Measurements from ENCODE around the gene RPLP2. TPM values are rescaled to one million over a fixed set of nuclear protein-coding genes. Genes with fewer than 3 reads are reported as not detected.
A peak's percentile ranks its signal among the peaks of the same experiment; 100 is the strongest.

Gene RPLP2
- total and polyA plus RNA-seq, 2 donors (not counting 1 experiment from before 2014, with no cell fraction given), result 525 to 3,947 TPM

GRCh38 chr11:819129-819931, 9.6 kb downstream of the RPLP2 start:
- Histone ChIP-seq H3K4me3 (ENCODE audit: control extremely low read depth in 1 of 5, extremely low read depth in 1 of 5, insufficient read depth in 1 of 5, low read depth in 2 of 5, low read length in 4 of 5) (peak overlapping the region in 4 of 5 experiments; percentile 58 to 82 (median 77)), H3K36me3 (replicated peaks in 1 of 2; ENCODE audit: control extremely low read depth in 1 of 2, control insufficient read depth in 1 of 2, extremely low read depth in 1 of 2, insufficient read depth in 2 of 2, low read length in 1 of 2) (peaks cover 0 to 23% of the 10 kb centered on the region in 2 experiments), H4K20me1 (ENCODE audit: control insufficient read depth, insufficient read depth, low read length, poor library complexity, severe bottlenecking) (peaks cover 43% of the 10 kb centered on the region), H3K27ac (ENCODE audit: low read length in 2 of 2) (peak overlapping the region; percentile 68 to 91), H3K79me2 (ENCODE audit: control insufficient read depth, insufficient read depth, low read length) (peaks cover 24% of the 10 kb centered on the region), H3K4me1 (ENCODE audit: control insufficient read depth in 2 of 2, insufficient read depth in 2 of 2, low read length in 2 of 2) (peaks cover 16 to 26% of the 10 kb centered on the region in 2 donors), H2AFZ (ENCODE audit: insufficient read depth, low read depth, low read length, poor library complexity, severe bottlenecking) (peak overlapping the region; percentile 87), H3K27me3 (replicated peaks in 1 of 4; ENCODE audit: control extremely low read depth in 1 of 4, control insufficient read depth in 3 of 4, insufficient read depth in 4 of 4, low read length in 3 of 4) (no peaks in the 10 kb centered on the region), H3K4me2 (replicated peaks; ENCODE audit: low read depth, low read length, poor library complexity, severe bottlenecking) (peak overlapping the region; percentile 90), H3K9me3 (ENCODE audit: control extremely low read depth in 1 of 3, control insufficient read depth in 2 of 3, insufficient read depth in 1 of 3, low read length in 2 of 3) (no peaks in the 10 kb centered on the region), H3K9ac (ENCODE audit: low read length) (peak overlapping the region; percentile 91)
- ChIA-PET CTCF (interaction anchor here (0.6 to 2.8 kb wide), 7 partner anchors 8 to 244 kb away, joined by 3 to 14 read pairs (median 3); partner anchors contain the start of genes RPLP2 and TSPAN4), POLR2A (interaction anchor here (0.5 to 3.7 kb wide), 14 partner anchors 10 to 1563 kb away, joined by 3 to 57 read pairs (median 4); partner anchors contain the start of genes BET1L, CD151, CRACR2B and GATD1)
- H3K27me3 Mint-ChIP-seq, result no peaks in the 10 kb centered on the region
- peak; percentile 81 for ATAC-seq (ENCODE audit: low read depth)
- intact Hi-C loops (cut with micrococcal nuclease), result loop anchor here (1.0 kb wide), 3 partner anchors 10 to 21 kb away; partner anchors contain the start of genes PIDD1, RPLP2 and SLC25A22
- peak overlapping the region; percentile 92 for H3K4me3 Mint-ChIP-seq
- under 1% methylated on average over 93 of the region's 96 CpGs for WGBS (ENCODE audit: insufficient coverage)
- H3K27ac Mint-ChIP-seq, result peak overlapping the region; percentile 91
- TF ChIP-seq CTCF (IDR thresholded peaks at IDR 0.05) (peak; percentile 30), EZH2 (IDR thresholded peaks at IDR 0.05; ENCODE audit: borderline replicate concordance, insufficient read depth, low read depth, low read length, poor library complexity, severe bottlenecking) (no peak)
- peaks cover 20% of the 10 kb centered on the region for H3K4me1 Mint-ChIP-seq
- no peaks in the 10 kb centered on the region for H3K9me3 Mint-ChIP-seq (ENCODE audit: insufficient read depth)
- peak; percentile 96 for DNase-seq
